Measurements from ENCODE around the gene COL1A1.

The COL1A1 gene

DNA sequence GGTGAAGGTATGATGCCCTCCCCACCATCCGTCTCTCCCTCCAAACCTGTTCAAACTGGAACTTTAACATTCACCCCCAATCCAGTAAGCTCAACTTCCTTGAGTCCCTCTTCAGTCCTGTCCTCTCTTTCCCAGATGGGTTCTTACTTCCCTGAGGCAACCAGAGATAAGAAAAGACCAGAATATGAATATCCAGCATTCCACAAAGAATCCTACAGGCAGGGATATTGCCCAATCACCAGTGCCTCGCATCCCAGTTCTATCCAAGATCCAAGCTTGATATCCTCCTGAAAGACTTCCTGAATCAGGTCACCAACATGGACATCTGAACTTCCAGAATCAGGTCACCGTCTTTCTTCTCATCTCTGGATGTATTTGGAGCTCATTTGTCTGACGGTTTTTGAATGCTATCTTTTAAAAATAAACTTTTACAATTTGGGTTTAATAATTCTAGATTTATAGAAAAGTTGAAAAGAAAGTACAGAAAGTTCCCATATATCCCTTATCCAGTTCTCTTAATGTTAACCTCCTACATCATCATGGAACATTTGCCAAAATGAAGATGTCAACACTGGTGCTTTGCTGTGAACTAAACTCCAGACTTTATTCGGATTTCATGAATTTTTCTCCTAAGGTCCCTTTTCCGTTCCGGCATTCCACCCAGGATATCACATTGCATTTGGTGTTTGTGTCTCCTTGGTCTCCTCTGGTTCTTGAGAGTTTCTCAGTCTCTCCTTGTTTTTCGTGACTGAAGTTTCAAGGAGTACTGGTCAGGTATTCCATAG is 13.7 kb upstream of the COL1A1 start:
- Histone ChIP-seq H3K27ac (no peak overlapping the region), H3K4me2 (ENCODE audit: low read length) (no peak overlapping the region), H3K36me3 (ENCODE audit: control insufficient read depth, insufficient read depth, low read length) (no peaks in the 10 kb centered on the region), H3K27me3 (ENCODE audit: control insufficient read depth, insufficient read depth, low read length) (no peaks in the 10 kb centered on the region), H3K4me1 (no peaks in the 10 kb centered on the region), H3K9me3 (ENCODE audit: control insufficient read depth, low read length) (no peaks in the 10 kb centered on the region), H3K4me3 (ENCODE audit: low read depth, low read length) (no peak overlapping the region), H2AFZ (no peak overlapping the region), H3K79me2 (no peaks in the 10 kb centered on the region), H3K9ac (no peak overlapping the region)
- TF ChIP-seq, protein P1, sequence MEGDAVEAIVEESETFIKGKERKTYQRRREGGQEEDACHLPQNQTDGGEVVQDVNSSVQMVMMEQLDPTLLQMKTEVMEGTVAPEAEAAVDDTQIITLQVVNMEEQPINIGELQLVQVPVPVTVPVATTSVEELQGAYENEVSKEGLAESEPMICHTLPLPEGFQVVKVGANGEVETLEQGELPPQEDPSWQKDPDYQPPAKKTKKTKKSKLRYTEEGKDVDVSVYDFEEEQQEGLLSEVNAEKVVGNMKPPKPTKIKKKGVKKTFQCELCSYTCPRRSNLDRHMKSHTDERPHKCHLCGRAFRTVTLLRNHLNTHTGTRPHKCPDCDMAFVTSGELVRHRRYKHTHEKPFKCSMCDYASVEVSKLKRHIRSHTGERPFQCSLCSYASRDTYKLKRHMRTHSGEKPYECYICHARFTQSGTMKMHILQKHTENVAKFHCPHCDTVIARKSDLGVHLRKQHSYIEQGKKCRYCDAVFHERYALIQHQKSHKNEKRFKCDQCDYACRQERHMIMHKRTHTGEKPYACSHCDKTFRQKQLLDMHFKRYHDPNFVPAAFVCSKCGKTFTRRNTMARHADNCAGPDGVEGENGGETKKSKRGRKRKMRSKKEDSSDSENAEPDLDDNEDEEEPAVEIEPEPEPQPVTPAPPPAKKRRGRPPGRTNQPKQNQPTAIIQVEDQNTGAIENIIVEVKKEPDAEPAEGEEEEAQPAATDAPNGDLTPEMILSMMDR (IDR thresholded peaks at IDR 0.05), result no peak

DNA sequence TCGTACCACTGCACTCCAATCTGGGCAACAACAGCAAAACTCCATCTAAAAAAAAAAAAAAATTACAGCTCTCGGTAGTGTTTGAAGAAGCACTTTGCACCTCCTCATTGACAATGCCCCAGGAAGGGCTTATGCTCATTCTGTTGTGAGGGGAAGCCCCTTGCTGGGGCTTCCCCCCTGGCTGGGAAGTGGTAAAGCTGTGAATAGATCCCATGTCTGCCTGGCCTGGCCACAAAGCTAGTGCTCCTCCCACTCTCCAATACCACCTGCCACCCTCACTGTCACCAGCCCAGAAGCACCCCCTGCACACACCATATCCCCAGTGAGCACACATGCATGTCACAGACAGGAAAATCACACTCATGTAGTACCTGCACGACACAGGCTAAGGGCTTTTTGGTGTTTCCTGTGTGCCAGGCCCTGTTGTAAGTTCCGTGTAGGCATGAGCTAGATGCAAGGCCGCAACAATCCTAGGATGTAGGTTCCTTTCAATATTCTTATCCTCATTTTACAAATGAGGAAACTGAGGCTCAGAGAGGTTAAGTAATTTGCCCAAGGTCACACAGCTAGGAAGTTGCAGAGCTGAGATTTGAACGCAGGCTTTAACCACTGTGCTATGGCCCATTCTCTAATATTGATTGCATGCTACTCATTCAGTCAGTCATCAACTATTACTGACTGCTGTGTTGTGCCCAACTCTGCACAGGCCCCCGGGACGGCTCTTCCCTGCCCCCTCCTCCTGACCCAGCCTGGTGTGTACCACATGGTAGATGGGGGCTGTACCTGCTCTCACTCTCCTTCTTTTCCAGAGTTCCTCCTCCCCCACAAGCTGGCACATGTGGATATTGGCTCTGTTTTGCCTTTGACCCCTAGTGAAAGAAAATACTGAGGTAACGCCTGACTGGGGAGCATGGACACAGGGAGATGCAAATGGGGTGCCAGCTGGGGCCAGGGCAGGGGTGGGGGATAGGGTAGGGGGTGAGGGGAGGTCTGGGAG is 11.9 kb upstream of the COL1A1 start:
- no peak overlapping the region for H3K27ac ChIP-seq
- H3K4me1 ChIP-seq, result no peaks in the 10 kb centered on the region
- TF ChIP-seq, protein P1 (IDR thresholded peaks at IDR 0.05), result no peak

GRCh38 chr17:50212121-50212843 is 10.9 kb upstream of the COL1A1 start:
- Histone ChIP-seq H3K36me3 (ENCODE audit: control insufficient read depth, insufficient read depth, low read length) (no peaks in the 10 kb centered on the region), H3K9me3 (ENCODE audit: control insufficient read depth, low read length) (no peaks in the 10 kb centered on the region), H3K79me2 (no peaks in the 10 kb centered on the region), H3K4me2 (ENCODE audit: low read length) (no peak overlapping the region), H2AFZ (no peak overlapping the region), H3K9ac (no peak overlapping the region), H3K4me3 (ENCODE audit: low read depth, low read length) (no peak overlapping the region), H3K27me3 (ENCODE audit: control insufficient read depth, insufficient read depth, low read length) (no peaks in the 10 kb centered on the region), H3K4me1 (no peaks in the 10 kb centered on the region), H3K27ac (no peak overlapping the region)
- TF ChIP-seq, protein P1 (IDR thresholded peaks at IDR 0.05), result no peak

More for the DNA sequence above, 11.9 kb upstream of the COL1A1 start:
- Histone ChIP-seq H3K27me3 (ENCODE audit: control insufficient read depth, insufficient read depth, low read length) (no peaks in the 10 kb centered on the region), H2AFZ (no peak overlapping the region), H3K4me3 (ENCODE audit: low read depth, low read length) (no peak overlapping the region), H3K79me2 (no peaks in the 10 kb centered on the region), H3K9ac (no peak overlapping the region), H3K4me2 (ENCODE audit: low read length) (no peak overlapping the region), H3K9me3 (ENCODE audit: control insufficient read depth, low read length) (no peaks in the 10 kb centered on the region), H3K36me3 (ENCODE audit: control insufficient read depth, insufficient read depth, low read length) (no peaks in the 10 kb centered on the region)

DNA sequence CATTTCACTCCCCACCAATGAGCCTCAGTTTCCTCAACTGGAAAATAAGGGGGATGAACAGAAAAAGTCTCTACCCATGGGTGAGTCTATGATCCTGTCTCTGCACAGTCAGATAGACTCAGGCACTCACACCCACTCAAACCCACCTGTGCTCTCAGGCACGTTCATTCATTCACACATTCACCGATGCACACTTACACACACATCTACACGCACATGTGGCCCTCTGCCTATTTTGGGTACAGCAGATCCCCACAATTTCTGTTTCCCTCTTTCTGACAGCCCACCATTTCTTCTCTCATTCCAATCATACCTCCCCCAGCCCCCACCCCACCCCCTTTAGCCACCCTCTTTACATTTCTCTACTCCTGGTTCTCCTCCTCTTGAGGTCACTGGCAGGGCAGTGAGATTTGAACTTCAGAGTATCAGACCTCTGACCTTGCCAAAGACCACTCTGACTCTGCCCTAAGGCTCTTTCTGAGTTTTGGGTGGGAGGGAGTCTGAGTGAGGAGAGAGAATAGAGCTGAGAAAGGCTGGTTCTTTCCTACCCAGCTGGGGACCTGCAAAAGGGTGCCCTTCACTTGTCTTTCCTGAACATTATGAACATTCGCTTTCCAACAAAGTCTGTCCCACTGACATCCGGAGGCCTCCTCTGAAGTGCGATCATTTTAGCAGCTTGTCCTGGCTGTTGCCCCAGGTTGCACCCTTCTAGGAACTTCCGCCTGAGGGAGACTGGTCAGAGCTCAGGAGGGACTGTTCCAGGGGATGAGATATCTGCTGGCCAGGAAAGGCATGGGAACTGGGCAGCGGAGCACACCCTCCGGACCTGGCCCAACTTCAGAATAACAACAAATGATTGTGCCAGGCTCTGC is 10.1 kb upstream of the COL1A1 start:
- no peaks in the 10 kb centered on the region for H3K4me1 ChIP-seq
- no peak overlapping the region for H3K4me2 ChIP-seq (ENCODE audit: low read length)
- no peaks in the 10 kb centered on the region for H3K27me3 ChIP-seq (ENCODE audit: control insufficient read depth, insufficient read depth, low read length)
- H3K36me3 ChIP-seq (ENCODE audit: control insufficient read depth, insufficient read depth, low read length), result no peaks in the 10 kb centered on the region
- TF ChIP-seq, protein P1 (IDR thresholded peaks at IDR 0.05), result no peak
- no peaks in the 10 kb centered on the region for H3K79me2 ChIP-seq
- no peak overlapping the region for H3K4me3 ChIP-seq (ENCODE audit: low read depth, low read length)
- no peak overlapping the region for H3K9ac ChIP-seq
- no peak overlapping the region for H2AFZ ChIP-seq
- no peaks in the 10 kb centered on the region for H3K9me3 ChIP-seq (ENCODE audit: control insufficient read depth, low read length)
- no peak overlapping the region for H3K27ac ChIP-seq

Data from parathyroid adenoma (tissue), 2 donors.